Inflammatory macrophage treated with lipopolysaccharide for 1 hour (primary cell): ENCODE results near the gene NEB.

Source experiments
- DNase-seq, 2 donors: peaks; one replicate each; pipeline ENCODE4 v3.0.0-alpha.2; 2020 to 2022

Gene NEB

DNA sequence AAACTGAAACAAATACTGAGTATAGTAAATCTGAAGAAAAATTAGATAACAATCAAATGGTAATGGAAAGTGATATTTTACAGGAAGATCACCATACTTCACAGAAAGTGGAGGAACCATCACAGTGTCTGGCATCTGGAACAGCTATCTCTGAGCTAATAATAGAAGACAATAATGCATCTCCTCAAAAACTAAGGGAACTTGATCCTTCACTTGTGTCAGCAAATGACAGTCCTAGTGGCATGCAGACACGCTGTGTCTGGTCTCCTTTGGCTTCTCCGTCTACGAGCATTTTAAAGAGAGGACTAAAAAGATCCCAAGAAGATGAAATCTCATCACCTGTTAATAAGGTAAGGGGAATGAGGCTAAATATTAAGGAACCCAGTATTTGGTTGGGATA, 268.5 kb downstream of the NEB start:
- DNase-seq = no peak

DNA sequence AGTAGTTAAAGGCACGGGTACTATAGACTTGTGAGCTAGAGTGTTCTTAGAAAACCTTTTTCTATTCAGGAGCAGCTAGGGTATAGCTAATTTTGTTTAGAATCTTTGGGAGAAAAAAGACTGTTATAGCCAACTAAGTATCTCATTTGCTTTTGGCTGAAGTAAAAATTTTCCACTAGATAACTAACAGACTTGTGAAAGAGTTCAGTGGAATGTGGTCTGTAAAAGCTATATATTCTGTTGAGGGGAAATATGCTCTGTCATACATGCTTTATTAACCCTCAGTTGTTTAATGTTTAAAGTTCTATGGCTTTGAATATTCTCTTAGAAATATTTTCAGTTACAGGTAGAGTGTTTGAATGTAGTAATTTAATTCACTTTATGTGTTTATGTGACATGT, 274.9 kb downstream of the NEB start:
- no peak for DNase-seq

DNA sequence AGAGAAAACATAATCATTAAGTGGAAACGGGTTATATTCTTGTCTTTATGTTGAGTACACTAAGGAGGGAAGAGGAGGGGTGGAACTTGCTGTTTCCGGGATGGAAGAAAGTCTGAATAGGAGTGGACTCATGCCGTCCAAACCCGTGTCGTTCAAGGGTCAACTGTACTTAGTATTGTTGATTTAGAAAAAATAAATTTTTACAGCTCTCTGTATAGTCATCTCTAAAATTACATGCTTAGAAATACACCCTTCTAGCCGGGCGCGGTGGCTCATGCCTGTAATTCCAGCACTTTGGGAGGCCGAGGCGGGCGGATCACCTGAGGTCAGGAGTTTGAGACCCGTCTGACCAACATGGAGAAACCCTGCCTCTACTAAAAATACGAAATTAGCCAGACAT, 295.1 kb downstream of the NEB start:
- DNase-seq = no peak

- DNase-seq = no peak
These were observed 295.8 kb downstream of the NEB start for GRCh38 chr2:151438506-151438905.

- peak; percentile 15 to 74 for DNase-seq
These were observed 296.6 kb downstream of the NEB start for GRCh38 chr2:151437630-151438029.
